WTC11 (cell line): Measurements from ENCODE around the gene CHPF2. TPM values are rescaled to one million over a fixed set of nuclear protein-coding genes. Genes with fewer than 3 reads are reported as not detected.

ENCODE experiments used
- ATAC-seq: fragments of 200-7000 bp; cut with Tn5 transposase; 2 replicates; pipeline ENCODE4 v1.10.0; 2021; ENCODE audit warnings: mild to moderate bottlenecking, moderate library complexity
- CTCF ChIA-PET: fragments of 300-600 bp; sonication (Branson Sonifier 250); formaldehyde crosslinking; loops from one replicate; lab custom pipeline; 2021; ENCODE audit warnings: antibody characterized with exemption; lab: Charles Lee
- POLR2A ChIA-PET: fragments of 350-600 bp; sonication (Branson Sonifier 250); formaldehyde crosslinking; loops from one replicate; lab custom pipeline; 2021; ENCODE audit warnings: antibody characterized with exemption; lab: Charles Lee
- DNase-seq: peaks from one replicate; pipeline ENCODE4 v3.0.0; 2021; ENCODE audit warnings: low spot score
- H3K27ac Mint-ChIP-seq: 2 replicates; pipeline ENCODE4 v1.8.0; 2021; ENCODE audit warnings: mixed read lengths
- H3K27me3 Mint-ChIP-seq: 2 replicates; pipeline ENCODE4 v1.8.0; 2021; ENCODE audit warnings: low read depth, mild to moderate bottlenecking, moderate library complexity, mixed read lengths
- H3K36me3 Mint-ChIP-seq: 2 replicates; pipeline ENCODE4 v1.8.0; 2021; ENCODE audit warnings: mixed read lengths
- H3K4me1 Mint-ChIP-seq: 2 replicates; pipeline ENCODE4 v1.8.0; 2022; ENCODE audit warnings: mixed read lengths
- H3K4me3 Mint-ChIP-seq: 2 replicates; pipeline ENCODE4 v1.8.0; 2021; ENCODE audit warnings: mild to moderate bottlenecking, moderate library complexity, mixed read lengths
- H3K9me3 Mint-ChIP-seq: 2 replicates; pipeline ENCODE4 v1.8.0; 2021; ENCODE audit warnings: mixed read lengths
- ELF4 ChIP-seq: sonication (generic); formaldehyde crosslinking; IDR thresholded peaks from 2 replicates; pipeline ENCODE4 v1.8.1; 2022; ENCODE audit warnings: low read depth, mild to moderate bottlenecking, moderate library complexity, missing genetic modification reagents
- ETV6 ChIP-seq: sonication (generic); formaldehyde crosslinking; IDR thresholded peaks from 2 replicates; pipeline ENCODE4 v1.8.1; 2022; ENCODE audit warnings: mild to moderate bottlenecking, missing genetic modification reagents
- IRF2 ChIP-seq: sonication (generic); formaldehyde crosslinking; IDR thresholded peaks from 2 replicates; pipeline ENCODE4 v1.8.0; 2022; ENCODE audit warnings: low read depth, missing genetic modification reagents, borderline replicate concordance
- MXD4 ChIP-seq: fragments of 250-450 bp; sonication (Bioruptor Pico); IDR thresholded peaks from 2 replicates; pipeline ENCODE4 v1.8.0; 2021; ENCODE audit warnings: mild to moderate bottlenecking, moderate library complexity, borderline replicate concordance
- MYBL2 ChIP-seq: sonication (generic); formaldehyde crosslinking; IDR thresholded peaks from 2 replicates; pipeline ENCODE4 v1.8.1; 2023; ENCODE audit warnings: mild to moderate bottlenecking, moderate library complexity, missing genetic modification reagents
- NR2C2 ChIP-seq: sonication (generic); formaldehyde crosslinking; IDR thresholded peaks from 2 replicates; pipeline ENCODE4 v1.8.0; 2022; ENCODE audit warnings: mild to moderate bottlenecking, missing genetic modification reagents
- SMAD3 ChIP-seq: sonication (generic); formaldehyde crosslinking; IDR thresholded peaks from 2 replicates; pipeline ENCODE4 v1.8.0; 2022; ENCODE audit warnings: missing genetic modification reagents, mild to moderate bottlenecking, borderline replicate concordance
- SP1 ChIP-seq: sonication (generic); formaldehyde crosslinking; conservative IDR thresholded peaks from 2 replicates; pipeline ENCODE4 v1.8.1; 2022; ENCODE audit warnings: missing genetic modification reagents
- ZNF138 ChIP-seq: sonication (generic); formaldehyde crosslinking; conservative IDR thresholded peaks from 2 replicates; pipeline ENCODE4 v1.8.1; 2022; ENCODE audit warnings: mild to moderate bottlenecking, moderate library complexity, missing genetic modification reagents
- ZNF263 ChIP-seq: sonication (generic); formaldehyde crosslinking; IDR thresholded peaks from 2 replicates; pipeline ENCODE4 v1.8.1; 2022; ENCODE audit warnings: low read depth, mild to moderate bottlenecking, moderate library complexity, missing genetic modification reagents
- total RNA-seq: library from RNA; stranded (reverse); gene quantifications from 3 replicates; pipeline ENCODE4 v1.2.3, GENCODE V29; 2021
- TF ChIP-seq, protein P1 (sequence below): sonication (generic); formaldehyde crosslinking; IDR thresholded peaks from 2 replicates; pipeline ENCODE4 v1.8.1; 2023; ENCODE audit warnings: mild to moderate bottlenecking, missing genetic modification reagents, borderline replicate concordance
- TF ChIP-seq, protein P2 (sequence below): sonication (generic); formaldehyde crosslinking; IDR thresholded peaks from 2 replicates; pipeline ENCODE4 v1.8.0; 2022; ENCODE audit warnings: mild to moderate bottlenecking, missing genetic modification reagents
- TF ChIP-seq, protein P3 (sequence below): fragments of 250-450 bp; sonication (Bioruptor Pico); IDR thresholded peaks from 2 replicates; pipeline ENCODE4 v1.8.0; 2021; ENCODE audit warnings: mild to moderate bottlenecking
- TF ChIP-seq, protein P4 (sequence below): fragments of 250-450 bp; sonication (Bioruptor Pico); IDR thresholded peaks from 2 replicates; pipeline ENCODE4 v1.9.0; 2021; ENCODE audit warnings: mild to moderate bottlenecking
- TF ChIP-seq, protein P5 (sequence below): sonication (generic); formaldehyde crosslinking; IDR thresholded peaks from 2 replicates; pipeline ENCODE4 v1.8.1; 2022; ENCODE audit warnings: low read depth, missing genetic modification reagents, borderline replicate concordance

Gene CHPF2
- total RNA-seq, 1 experiment from 2014 or later: 30.7 TPM

DNA sequence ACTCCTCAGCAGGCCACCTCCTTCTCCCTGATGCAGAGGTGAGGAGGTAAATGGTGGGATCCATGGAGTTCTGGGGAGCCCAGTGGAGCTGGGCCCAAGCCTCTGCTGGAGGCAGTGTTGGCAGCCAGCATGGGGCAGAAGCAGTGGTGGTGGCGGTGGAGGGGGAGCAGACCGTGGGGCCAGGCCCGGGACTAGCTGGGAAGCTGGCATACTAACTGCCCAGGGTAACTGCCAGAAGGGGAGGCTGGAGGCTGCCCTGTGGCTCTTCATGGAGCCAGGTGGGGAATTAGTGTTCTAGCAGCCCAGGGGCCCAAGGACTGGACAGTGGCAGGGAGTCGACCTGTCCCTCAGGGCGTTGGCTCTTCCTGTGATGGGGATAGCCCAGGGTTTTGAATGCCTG lies 32.3 kb downstream of the CHPF2 start (continued):
- TF ChIP-seq, protein P1, sequence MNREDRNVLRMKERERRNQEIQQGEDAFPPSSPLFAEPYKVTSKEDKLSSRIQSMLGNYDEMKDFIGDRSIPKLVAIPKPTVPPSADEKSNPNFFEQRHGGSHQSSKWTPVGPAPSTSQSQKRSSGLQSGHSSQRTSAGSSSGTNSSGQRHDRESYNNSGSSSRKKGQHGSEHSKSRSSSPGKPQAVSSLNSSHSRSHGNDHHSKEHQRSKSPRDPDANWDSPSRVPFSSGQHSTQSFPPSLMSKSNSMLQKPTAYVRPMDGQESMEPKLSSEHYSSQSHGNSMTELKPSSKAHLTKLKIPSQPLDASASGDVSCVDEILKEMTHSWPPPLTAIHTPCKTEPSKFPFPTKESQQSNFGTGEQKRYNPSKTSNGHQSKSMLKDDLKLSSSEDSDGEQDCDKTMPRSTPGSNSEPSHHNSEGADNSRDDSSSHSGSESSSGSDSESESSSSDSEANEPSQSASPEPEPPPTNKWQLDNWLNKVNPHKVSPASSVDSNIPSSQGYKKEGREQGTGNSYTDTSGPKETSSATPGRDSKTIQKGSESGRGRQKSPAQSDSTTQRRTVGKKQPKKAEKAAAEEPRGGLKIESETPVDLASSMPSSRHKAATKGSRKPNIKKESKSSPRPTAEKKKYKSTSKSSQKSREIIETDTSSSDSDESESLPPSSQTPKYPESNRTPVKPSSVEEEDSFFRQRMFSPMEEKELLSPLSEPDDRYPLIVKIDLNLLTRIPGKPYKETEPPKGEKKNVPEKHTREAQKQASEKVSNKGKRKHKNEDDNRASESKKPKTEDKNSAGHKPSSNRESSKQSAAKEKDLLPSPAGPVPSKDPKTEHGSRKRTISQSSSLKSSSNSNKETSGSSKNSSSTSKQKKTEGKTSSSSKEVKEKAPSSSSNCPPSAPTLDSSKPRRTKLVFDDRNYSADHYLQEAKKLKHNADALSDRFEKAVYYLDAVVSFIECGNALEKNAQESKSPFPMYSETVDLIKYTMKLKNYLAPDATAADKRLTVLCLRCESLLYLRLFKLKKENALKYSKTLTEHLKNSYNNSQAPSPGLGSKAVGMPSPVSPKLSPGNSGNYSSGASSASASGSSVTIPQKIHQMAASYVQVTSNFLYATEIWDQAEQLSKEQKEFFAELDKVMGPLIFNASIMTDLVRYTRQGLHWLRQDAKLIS (CRISPR knock-in tag): no peak
- no peak for TF ChIP-seq IRF2

DNA sequence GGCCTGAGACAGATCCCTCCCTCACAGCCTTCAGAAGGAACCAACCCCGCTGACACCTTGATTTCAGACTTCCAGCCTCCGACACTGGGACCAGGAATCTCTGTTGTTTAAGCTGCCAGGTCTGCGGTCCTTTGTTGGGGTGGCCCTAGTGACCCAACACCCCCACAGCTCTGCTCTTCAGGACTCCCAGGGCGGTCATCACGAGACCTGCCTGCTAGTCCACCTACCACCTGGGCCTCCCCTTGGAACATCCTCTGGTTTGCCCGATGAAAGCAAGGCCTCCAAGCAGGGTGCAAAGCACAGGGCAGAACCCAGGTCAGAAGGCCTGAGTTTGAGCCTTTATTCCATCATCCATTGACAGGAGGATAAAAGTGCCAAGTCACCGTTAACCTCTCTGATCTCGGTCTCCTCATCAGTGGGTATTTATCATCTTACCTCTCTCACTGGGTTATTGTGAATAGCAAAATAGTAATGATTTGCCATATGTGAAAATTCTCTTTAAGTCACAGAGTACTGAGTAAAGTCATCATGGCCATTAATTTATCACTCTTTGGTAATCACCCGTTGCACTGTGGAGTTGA lies 33.2 kb downstream of the CHPF2 start:
- Mint-ChIP-seq H3K9me3 (no peaks in the 10 kb centered on the region), H3K4me1 (no peaks in the 10 kb centered on the region; the same call in 1 of the 2 replicates), H3K27me3 (peaks cover 11% of the 10 kb centered on the region), H3K36me3 (no peaks in the 10 kb centered on the region), H3K27ac (no peak overlapping the region), H3K4me3 (no peak overlapping the region)
- no peak for DNase-seq
- CTCF ChIA-PET: interaction anchor here (1.0 kb wide), 1 partner anchor 21 kb away, joined by 4 read pairs; no protein-coding TSS in a partner anchor
- TF ChIP-seq, protein P2, sequence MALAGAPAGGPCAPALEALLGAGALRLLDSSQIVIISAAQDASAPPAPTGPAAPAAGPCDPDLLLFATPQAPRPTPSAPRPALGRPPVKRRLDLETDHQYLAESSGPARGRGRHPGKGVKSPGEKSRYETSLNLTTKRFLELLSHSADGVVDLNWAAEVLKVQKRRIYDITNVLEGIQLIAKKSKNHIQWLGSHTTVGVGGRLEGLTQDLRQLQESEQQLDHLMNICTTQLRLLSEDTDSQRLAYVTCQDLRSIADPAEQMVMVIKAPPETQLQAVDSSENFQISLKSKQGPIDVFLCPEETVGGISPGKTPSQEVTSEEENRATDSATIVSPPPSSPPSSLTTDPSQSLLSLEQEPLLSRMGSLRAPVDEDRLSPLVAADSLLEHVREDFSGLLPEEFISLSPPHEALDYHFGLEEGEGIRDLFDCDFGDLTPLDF (CRISPR knock-in tag): no peak
- TF ChIP-seq MYBL2 (CRISPR knock-in tag) (no peak), ZNF263 (no peak), ETV6 (CRISPR knock-in tag) (no peak), MXD4 (no peak), SMAD3 (CRISPR knock-in tag) (no peak), SP1 (CRISPR knock-in tag) (no peak)
- TF ChIP-seq, protein P3, sequence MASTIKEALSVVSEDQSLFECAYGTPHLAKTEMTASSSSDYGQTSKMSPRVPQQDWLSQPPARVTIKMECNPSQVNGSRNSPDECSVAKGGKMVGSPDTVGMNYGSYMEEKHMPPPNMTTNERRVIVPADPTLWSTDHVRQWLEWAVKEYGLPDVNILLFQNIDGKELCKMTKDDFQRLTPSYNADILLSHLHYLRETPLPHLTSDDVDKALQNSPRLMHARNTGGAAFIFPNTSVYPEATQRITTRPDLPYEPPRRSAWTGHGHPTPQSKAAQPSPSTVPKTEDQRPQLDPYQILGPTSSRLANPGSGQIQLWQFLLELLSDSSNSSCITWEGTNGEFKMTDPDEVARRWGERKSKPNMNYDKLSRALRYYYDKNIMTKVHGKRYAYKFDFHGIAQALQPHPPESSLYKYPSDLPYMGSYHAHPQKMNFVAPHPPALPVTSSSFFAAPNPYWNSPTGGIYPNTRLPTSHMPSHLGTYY (CRISPR knock-in tag): no peak
- TF ChIP-seq, protein P4, sequence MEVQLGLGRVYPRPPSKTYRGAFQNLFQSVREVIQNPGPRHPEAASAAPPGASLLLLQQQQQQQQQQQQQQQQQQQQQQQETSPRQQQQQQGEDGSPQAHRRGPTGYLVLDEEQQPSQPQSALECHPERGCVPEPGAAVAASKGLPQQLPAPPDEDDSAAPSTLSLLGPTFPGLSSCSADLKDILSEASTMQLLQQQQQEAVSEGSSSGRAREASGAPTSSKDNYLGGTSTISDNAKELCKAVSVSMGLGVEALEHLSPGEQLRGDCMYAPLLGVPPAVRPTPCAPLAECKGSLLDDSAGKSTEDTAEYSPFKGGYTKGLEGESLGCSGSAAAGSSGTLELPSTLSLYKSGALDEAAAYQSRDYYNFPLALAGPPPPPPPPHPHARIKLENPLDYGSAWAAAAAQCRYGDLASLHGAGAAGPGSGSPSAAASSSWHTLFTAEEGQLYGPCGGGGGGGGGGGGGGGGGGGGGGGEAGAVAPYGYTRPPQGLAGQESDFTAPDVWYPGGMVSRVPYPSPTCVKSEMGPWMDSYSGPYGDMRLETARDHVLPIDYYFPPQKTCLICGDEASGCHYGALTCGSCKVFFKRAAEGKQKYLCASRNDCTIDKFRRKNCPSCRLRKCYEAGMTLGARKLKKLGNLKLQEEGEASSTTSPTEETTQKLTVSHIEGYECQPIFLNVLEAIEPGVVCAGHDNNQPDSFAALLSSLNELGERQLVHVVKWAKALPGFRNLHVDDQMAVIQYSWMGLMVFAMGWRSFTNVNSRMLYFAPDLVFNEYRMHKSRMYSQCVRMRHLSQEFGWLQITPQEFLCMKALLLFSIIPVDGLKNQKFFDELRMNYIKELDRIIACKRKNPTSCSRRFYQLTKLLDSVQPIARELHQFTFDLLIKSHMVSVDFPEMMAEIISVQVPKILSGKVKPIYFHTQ: no peak
- POLR2A ChIA-PET: no interaction called here
- no peak for ATAC-seq

DNA sequence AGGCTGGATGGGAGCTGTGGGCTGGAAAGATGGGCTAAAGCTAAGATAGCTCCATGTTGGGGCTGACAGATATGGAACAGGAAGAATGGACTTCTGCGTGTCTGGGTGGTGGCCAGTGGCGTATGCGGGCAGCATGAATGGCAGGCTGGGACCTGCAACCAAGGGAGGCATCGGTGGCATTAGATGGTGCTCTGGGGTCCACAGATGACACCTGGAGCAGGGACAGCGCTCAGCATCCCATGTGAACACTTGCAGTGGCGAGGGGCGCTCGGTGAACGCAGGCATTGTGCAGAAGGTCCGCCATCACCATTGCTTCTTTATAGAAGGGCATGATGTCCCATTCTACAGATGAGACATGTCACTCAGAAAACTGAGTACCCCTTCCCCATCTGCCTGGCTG lies 37.2 kb downstream of the CHPF2 start:
- peaks cover 3% of the 10 kb centered on the region for H3K27me3 Mint-ChIP-seq
- no peaks in the 10 kb centered on the region for H3K9me3 Mint-ChIP-seq
- POLR2A ChIA-PET: no interaction called here
- no peak overlapping the region for H3K27ac Mint-ChIP-seq
- ATAC-seq: no peak
- no peaks in the 10 kb centered on the region for H3K4me1 Mint-ChIP-seq
- H3K4me3 Mint-ChIP-seq: no peak overlapping the region
- H3K36me3 Mint-ChIP-seq: no peaks in the 10 kb centered on the region
- CTCF ChIA-PET: interaction anchor here (1.1 kb wide), 1 partner anchor 24 kb away, joined by 3 read pairs; no protein-coding TSS in a partner anchor
- DNase-seq: no peak
- TF ChIP-seq, protein P3 (CRISPR knock-in tag): no peak
- TF ChIP-seq NR2C2 (no peak), ZNF138 (CRISPR knock-in tag) (no peak), SP1 (CRISPR knock-in tag) (no peak), ZNF263 (no peak), ELF4 (CRISPR knock-in tag) (no peak)
- TF ChIP-seq, protein P5, sequence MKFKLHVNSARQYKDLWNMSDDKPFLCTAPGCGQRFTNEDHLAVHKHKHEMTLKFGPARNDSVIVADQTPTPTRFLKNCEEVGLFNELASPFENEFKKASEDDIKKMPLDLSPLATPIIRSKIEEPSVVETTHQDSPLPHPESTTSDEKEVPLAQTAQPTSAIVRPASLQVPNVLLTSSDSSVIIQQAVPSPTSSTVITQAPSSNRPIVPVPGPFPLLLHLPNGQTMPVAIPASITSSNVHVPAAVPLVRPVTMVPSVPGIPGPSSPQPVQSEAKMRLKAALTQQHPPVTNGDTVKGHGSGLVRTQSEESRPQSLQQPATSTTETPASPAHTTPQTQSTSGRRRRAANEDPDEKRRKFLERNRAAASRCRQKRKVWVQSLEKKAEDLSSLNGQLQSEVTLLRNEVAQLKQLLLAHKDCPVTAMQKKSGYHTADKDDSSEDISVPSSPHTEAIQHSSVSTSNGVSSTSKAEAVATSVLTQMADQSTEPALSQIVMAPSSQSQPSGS (CRISPR knock-in tag): no peak
- TF ChIP-seq, protein P1 (CRISPR knock-in tag): no peak
